AG04449 (cell line): ENCODE results near the gene AMBRA1.

ENCODE experiments used
- CTCF ChIA-PET: fragments of 350-600 bp; formaldehyde crosslinking; extraction: SDS; loops from one replicate; lab custom pipeline; 2021; ENCODE audit warnings: antibody characterized with exemption; lab: Yijun Ruan, JAX
- POLR2A ChIA-PET: fragments of 400-600, 350-600 bp; formaldehyde crosslinking; extraction: SDS; loops from one replicate; lab custom pipeline; 2020; ENCODE audit warnings: antibody characterized with exemption, inconsistent platforms; lab: Yijun Ruan, JAX
- DNase-seq: peaks from one replicate; pipeline ENCODE4 v3.0.0-alpha.2; 2010; ENCODE audit warnings: low read depth, low spot score
- H3K4me3 ChIP-seq: 2 replicates; pipeline ENCODE4 v1.5.1; 2011; ENCODE audit warnings: low read depth, mild to moderate bottlenecking, control low read depth, low read length
- CTCF ChIP-seq: IDR thresholded peaks from one replicate; pipeline ENCODE4 v1.5.1; 2011; ENCODE audit warnings: mild to moderate bottlenecking, moderate library complexity, low read length, control low read depth, inconsistent platforms; ENCODE audit not compliant: insufficient read depth; ENCODE audit errors: missing control alignments

The AMBRA1 gene

GRCh38 chr11:46498179-46498578 is 95.6 kb downstream of the AMBRA1 start:
- CTCF ChIA-PET, result interaction anchor here (1.1 to 3.9 kb wide), 2 partner anchors 8 to 31 kb away, joined by 4 to 33 read pairs; no protein-coding TSS in a partner anchor
- POLR2A ChIA-PET, result no interaction called here
- DNase-seq, result no peak
- no peak for TF ChIP-seq CTCF
- no peak overlapping the region for H3K4me3 ChIP-seq

GRCh38 chr11:46497498-46497897 is 96.3 kb downstream of the AMBRA1 start:
- CTCF ChIA-PET, result interaction anchor here (0.7 to 2.7 kb wide), 2 partner anchors 25 to 41 kb away, joined by 3 to 7 read pairs; no protein-coding TSS in a partner anchor
- no peak overlapping the region for H3K4me3 ChIP-seq
- POLR2A ChIA-PET, result no interaction called here
- TF ChIP-seq CTCF, result no peak
- no peak for DNase-seq

GRCh38 chr11:46493791-46494190 is 100.0 kb downstream of the AMBRA1 start:
- DNase-seq, result no peak
- H3K4me3 ChIP-seq, result no peak overlapping the region
- ChIA-PET POLR2A (no interaction called here), CTCF (interaction anchor here (1.6 to 4.9 kb wide), 2 partner anchors 14 to 70 kb away, joined by 4 to 75 read pairs; no protein-coding TSS in a partner anchor)
- no peak for TF ChIP-seq CTCF

GRCh38 chr11:46492532-46492931 is 101.3 kb downstream of the AMBRA1 start:
- CTCF ChIA-PET, result interaction anchor here (0.8 to 4.9 kb wide), 5 partner anchors 13 to 100 kb away, joined by 3 to 75 read pairs (median 5); partner anchors contain the start of gene CHRM4
- POLR2A ChIA-PET, result no interaction called here
- no peak overlapping the region for H3K4me3 ChIP-seq
- no peak for TF ChIP-seq CTCF
- no peak for DNase-seq

GRCh38 chr11:46491661-46492330 is 102.0 kb downstream of the AMBRA1 start:
- ChIA-PET POLR2A (no interaction called here), CTCF (interaction anchor here (0.8 to 4.9 kb wide), 13 partner anchors 8 to 125 kb away, joined by 3 to 75 read pairs (median 5); partner anchors contain the start of genes ATG13, CHRM4 and HARBI1)
- DNase-seq, result no peak
- TF ChIP-seq CTCF, result no peak
- H3K4me3 ChIP-seq, result no peak overlapping the region

GRCh38 chr11:46490666-46491065 is 103.2 kb downstream of the AMBRA1 start:
- POLR2A ChIA-PET, result no interaction called here
- TF ChIP-seq CTCF, result no peak

More at GRCh38 chr11:46490666-46491065, 103.2 kb downstream of the AMBRA1 start:
- H3K4me3 ChIP-seq, result no peak overlapping the region
- CTCF ChIA-PET, result interaction anchor here (0.8 to 4.9 kb wide), 32 partner anchors 9 to 251 kb away, joined by 3 to 75 read pairs (median 6); partner anchors contain the start of genes ATG13, CHRM4 and HARBI1
- DNase-seq, result no peak
